H1 (cell line): ENCODE data around the gene SLC66A2. TPM values are rescaled to one million over a fixed set of nuclear protein-coding genes. Genes with fewer than 3 reads are reported as not detected.

ENCODE experiments used
- ASH2L ChIP-seq: fragments of 200-600, 300-600 bp; sonication (generic); IDR thresholded peaks from one replicate; pipeline ENCODE4 v1.7.1; 2017; ENCODE audit warnings: low read length
- ATF2 ChIP-seq: IDR thresholded peaks from 2 replicates; pipeline ENCODE4 v1.6.1; 2012; ENCODE audit warnings: low read length, inconsistent platforms
- BRCA1 ChIP-seq: IDR thresholded peaks from 2 replicates; pipeline ENCODE4 v1.6.1; 2012; ENCODE audit warnings: low read depth, low read length, improper control_type of control experiment
- CHD2 ChIP-seq: IDR thresholded peaks from 2 replicates; pipeline ENCODE4 v1.6.1; 2012; ENCODE audit warnings: low read length, improper control_type of control experiment
- CHD7 ChIP-seq: fragments of 300-600 bp; sonication (generic); IDR thresholded peaks from 2 replicates; pipeline ENCODE4 v1.7.1; 2012; ENCODE audit warnings: low read length, moderate library complexity, mild to moderate bottlenecking, inconsistent platforms; ENCODE audit not compliant: insufficient replicate concordance
- GTF2F1 ChIP-seq: IDR thresholded peaks from 2 replicates; pipeline ENCODE4 v1.6.1; 2012; ENCODE audit warnings: low read depth, low read length, improper control_type of control experiment, borderline replicate concordance
- JUN ChIP-seq: IDR thresholded peaks from 2 replicates; pipeline ENCODE4 v1.6.1; 2011; ENCODE audit warnings: low read depth, mild to moderate bottlenecking, improper control_type of control experiment, low read length
- POLR2AphosphoS5 ChIP-seq: IDR thresholded peaks from 2 replicates; pipeline ENCODE4 v1.6.1; 2011; ENCODE audit warnings: low read depth, low read length
- RFX5 ChIP-seq: IDR thresholded peaks from 2 replicates; pipeline ENCODE4 v1.6.1; 2011; ENCODE audit warnings: low read depth, low read length, improper control_type of control experiment, borderline replicate concordance
- RXRA ChIP-seq: IDR thresholded peaks from 2 replicates; pipeline ENCODE4 v1.6.1; 2011; ENCODE audit warnings: low read depth, mild to moderate bottlenecking, low read length, moderate library complexity; ENCODE audit not compliant: insufficient read depth
- polyA plus RNA-seq, 7 experiments: library from polyadenylated mRNA; depleted of rRNA in 3 of 7; stranded (reverse) in 5 of 7; unstranded in 2 of 7; fragments of >200 nt in 5 of 7; fragments of 200-250 nt in 2 of 7; gene quantifications; 1 replicate in 5 of 7; 2 replicates in 1 of 7; 4 replicates in 1 of 7; pipeline versions ENCODE4 v1.2.1 to v1.2.3, GENCODE V29; 2011 to 2013; ENCODE audit warnings: missing spikeins in 2 of 7, mixed read lengths in 2 of 7
- total RNA-seq: library from RNA; stranded (reverse); fragmentation: NEBNext Ultra II Directional; extraction: Animal tissue kit (Norgen Biotek cat#: 25700); gene quantifications from 2 replicates; pipeline ENCODE4 v1.2.1, GENCODE V29; 2021

SLC66A2 gene
- total and polyA plus RNA-seq, 2 of the 8 experiments (the other 6 are each of a cell fraction or from before 2014, with no cell fraction given) = 15.0 to 18.9 TPM

GRCh38 chr18:79917169-79917852, 34.1 kb downstream of the SLC66A2 start (continued):
- TF ChIP-seq CHD7 = no peak
- no peak for TF ChIP-seq JUN
- no peak for TF ChIP-seq BRCA1
- TF ChIP-seq CHD2 = no peak
- TF ChIP-seq ASH2L = no peak
- TF ChIP-seq ATF2 = no peak
- no peak for TF ChIP-seq RFX5
- no peak for TF ChIP-seq RXRA
- no peak for TF ChIP-seq GTF2F1
- no peak for TF ChIP-seq POLR2AphosphoS5
